Activated naive CD4-positive, alpha-beta T cell treated with anti-CD3 and anti-CD28 coated beads for 36 hours (primary cell): ENCODE data around the gene DMRT3. TPM values are rescaled to one million over a fixed set of nuclear protein-coding genes. Genes with fewer than 3 reads are reported as not detected.

ENCODE experiments used
- CTCF ChIA-PET: fragments of 350-600 bp; sonication (Branson Sonifier 250); formaldehyde crosslinking; loops from one replicate; lab custom pipeline; 2021; ENCODE audit warnings: antibody characterized with exemption; lab: Charles Lee
- DNase-seq: peaks from one replicate; pipeline ENCODE4 v3.0.0-alpha.2; 2020
- H3K27ac Mint-ChIP-seq: one replicate; pipeline ENCODE4 v1.8.0; 2021; ENCODE audit warnings: mild to moderate bottlenecking, mixed read lengths
- H3K27me3 Mint-ChIP-seq: one replicate; pipeline ENCODE4 v1.8.0; 2021; ENCODE audit warnings: low read depth, mixed read lengths
- H3K36me3 Mint-ChIP-seq: one replicate; pipeline ENCODE4 v1.8.0; 2021; ENCODE audit warnings: low read depth, mixed read lengths
- H3K4me1 Mint-ChIP-seq: one replicate; pipeline ENCODE4 v1.8.0; 2021; ENCODE audit warnings: low read depth, mixed read lengths
- H3K4me3 Mint-ChIP-seq: one replicate; pipeline ENCODE4 v1.8.0; 2021; ENCODE audit warnings: mild to moderate bottlenecking, moderate library complexity, mixed read lengths
- H3K9me3 Mint-ChIP-seq: one replicate; pipeline ENCODE4 v1.8.0; 2021; ENCODE audit warnings: mixed read lengths
- intact Hi-C: fragments of 100-400 bp; cut with micrococcal nuclease; formaldehyde crosslinking; loops from one replicate; pipeline ENCODE4 v1.15.1; 2023
- total RNA-seq, 2 experiments: library from RNA; stranded (reverse); gene quantifications; one replicate each; pipeline ENCODE4 v1.2.3, GENCODE V29; 2021

The DMRT3 gene
- total RNA-seq, 2 experiments from 2014 or later, result not detected

GRCh38 chr9:974031-974995, 2.1 kb upstream of the DMRT3 start:
- CTCF ChIA-PET, result interaction anchor here (0.7 to 1.2 kb wide), 4 partner anchors 14 to 36 kb away, joined by 3 to 4 read pairs (median 3); no protein-coding TSS in a partner anchor
- intact Hi-C loops, result loop anchor here (5.0 kb wide), 1 partner anchor 132 kb away; the partner anchor contains the start of gene DMRT1
- no peak overlapping the region for H3K4me3 Mint-ChIP-seq

GRCh38 chr9:974996-975739, 1.3 kb upstream of the DMRT3 start:
- H3K4me3 Mint-ChIP-seq, result no peak overlapping the region
- H3K36me3 Mint-ChIP-seq, result no peaks in the 10 kb centered on the region
- no peak for DNase-seq
- peaks cover 75% of the 10 kb centered on the region for H3K27me3 Mint-ChIP-seq
- intact Hi-C loops, result loop anchor here (5.0 kb wide), 1 partner anchor 133 kb away; the partner anchor contains the start of gene DMRT1
- CTCF ChIA-PET, result interaction anchor here (0.7 to 1.2 kb wide), 3 partner anchors 15 to 34 kb away, joined by 3 to 4 read pairs (median 3); no protein-coding TSS in a partner anchor
- H3K4me1 Mint-ChIP-seq, result peaks cover 24% of the 10 kb centered on the region
- no peak overlapping the region for H3K27ac Mint-ChIP-seq
- no peaks in the 10 kb centered on the region for H3K9me3 Mint-ChIP-seq

More at GRCh38 chr9:974031-974995, 2.1 kb upstream of the DMRT3 start:
- H3K4me1 Mint-ChIP-seq, result peaks cover 27% of the 10 kb centered on the region
- peaks cover 74% of the 10 kb centered on the region for H3K27me3 Mint-ChIP-seq
- H3K27ac Mint-ChIP-seq, result no peak overlapping the region
- no peaks in the 10 kb centered on the region for H3K36me3 Mint-ChIP-seq
- DNase-seq, result no peak
- H3K9me3 Mint-ChIP-seq, result no peaks in the 10 kb centered on the region

GRCh38 chr9:975740-976257, 656 bp upstream of the DMRT3 start:
- Mint-ChIP-seq H3K4me3 (peak overlapping the region; percentile 23), H3K27ac (no peak overlapping the region), H3K27me3 (peaks cover 75% of the 10 kb centered on the region), H3K4me1 (peaks cover 20% of the 10 kb centered on the region), H3K9me3 (no peaks in the 10 kb centered on the region), H3K36me3 (no peaks in the 10 kb centered on the region)
- CTCF ChIA-PET, result no interaction called here
- no peak for DNase-seq
- intact Hi-C loops, result no loop called here

GRCh38 chr9:976943-977837, 735 bp downstream of the DMRT3 start:
- intact Hi-C loops, result no loop called here
- peaks cover 20% of the 10 kb centered on the region for H3K4me1 Mint-ChIP-seq
- H3K27me3 Mint-ChIP-seq, result peaks cover 78% of the 10 kb centered on the region
- DNase-seq, result no peak
- H3K4me3 Mint-ChIP-seq, result peak overlapping the region; percentile 11
- no peaks in the 10 kb centered on the region for H3K9me3 Mint-ChIP-seq
- no peak overlapping the region for H3K27ac Mint-ChIP-seq
- CTCF ChIA-PET, result interaction anchor here (0.6 to 1.2 kb wide), 4 partner anchors 19 to 436 kb away, joined by 3 to 4 read pairs (median 3); no protein-coding TSS in a partner anchor
- no peaks in the 10 kb centered on the region for H3K36me3 Mint-ChIP-seq

- intact Hi-C loops, result no loop called here
- no peaks in the 10 kb centered on the region for H3K36me3 Mint-ChIP-seq
Observed at GRCh38 chr9:977838-978830, 1.7 kb downstream of the DMRT3 start.

GRCh38 chr9:979983-980382, 3.5 kb downstream of the DMRT3 start:
- CTCF ChIA-PET, result interaction anchor here (0.9 to 1.8 kb wide), 2 partner anchors 15 to 18 kb away, joined by 3 to 4 read pairs; no protein-coding TSS in a partner anchor
- no peaks in the 10 kb centered on the region for H3K36me3 Mint-ChIP-seq
- H3K9me3 Mint-ChIP-seq, result no peaks in the 10 kb centered on the region
- intact Hi-C loops, result no loop called here
- H3K4me1 Mint-ChIP-seq, result peaks cover 8% of the 10 kb centered on the region
- no peak overlapping the region for H3K4me3 Mint-ChIP-seq
- H3K27me3 Mint-ChIP-seq, result peaks cover 77% of the 10 kb centered on the region
- no peak overlapping the region for H3K27ac Mint-ChIP-seq
- no peak for DNase-seq

More at GRCh38 chr9:977838-978830, 1.7 kb downstream of the DMRT3 start:
- Mint-ChIP-seq H3K4me1 (peaks cover 22% of the 10 kb centered on the region), H3K4me3 (no peak overlapping the region), H3K9me3 (no peaks in the 10 kb centered on the region), H3K27ac (no peak overlapping the region), H3K27me3 (peaks cover 82% of the 10 kb centered on the region)
- CTCF ChIA-PET, result interaction anchor here (0.7 to 1.8 kb wide), 6 partner anchors 18 to 51 kb away, joined by 3 to 5 read pairs (median 4); no protein-coding TSS in a partner anchor
- DNase-seq, result no peak

GRCh38 chr9:980640-981039, 4.2 kb downstream of the DMRT3 start:
- H3K27me3 Mint-ChIP-seq, result peaks cover 71% of the 10 kb centered on the region
- no peak overlapping the region for H3K4me3 Mint-ChIP-seq
- H3K36me3 Mint-ChIP-seq, result no peaks in the 10 kb centered on the region
- H3K27ac Mint-ChIP-seq, result no peak overlapping the region
- no peak for DNase-seq
- intact Hi-C loops, result no loop called here
- CTCF ChIA-PET, result interaction anchor here (0.8 to 1.0 kb wide), 3 partner anchors 10 to 22 kb away, joined by 3 read pairs; no protein-coding TSS in a partner anchor
- peaks cover 7% of the 10 kb centered on the region for H3K4me1 Mint-ChIP-seq
- no peaks in the 10 kb centered on the region for H3K9me3 Mint-ChIP-seq

- H3K36me3 Mint-ChIP-seq, result no peaks in the 10 kb centered on the region
- no peak overlapping the region for H3K27ac Mint-ChIP-seq
- peaks cover 2% of the 10 kb centered on the region for H3K4me1 Mint-ChIP-seq
- H3K9me3 Mint-ChIP-seq, result no peaks in the 10 kb centered on the region
- CTCF ChIA-PET, result interaction anchor here (0.8 to 1.0 kb wide), 3 partner anchors 9 to 26 kb away, joined by 3 read pairs; no protein-coding TSS in a partner anchor
- intact Hi-C loops, result no loop called here
- DNase-seq, result no peak
- peaks cover 69% of the 10 kb centered on the region for H3K27me3 Mint-ChIP-seq
- H3K4me3 Mint-ChIP-seq, result no peak overlapping the region
Observed at GRCh38 chr9:981491-981898, 5.0 kb downstream of the DMRT3 start.

GRCh38 chr9:982394-983230, 6.2 kb downstream of the DMRT3 start:
- CTCF ChIA-PET, result interaction anchor here (0.7 to 0.8 kb wide), 2 partner anchors 27 to 32 kb away, joined by 3 read pairs; no protein-coding TSS in a partner anchor
- peaks cover 2% of the 10 kb centered on the region for H3K4me1 Mint-ChIP-seq
- peaks cover 67% of the 10 kb centered on the region for H3K27me3 Mint-ChIP-seq
- no peaks in the 10 kb centered on the region for H3K36me3 Mint-ChIP-seq
- no peak overlapping the region for H3K4me3 Mint-ChIP-seq
- no peak for DNase-seq
- intact Hi-C loops, result no loop called here
- no peaks in the 10 kb centered on the region for H3K9me3 Mint-ChIP-seq
- no peak overlapping the region for H3K27ac Mint-ChIP-seq
